ENCODE measurements around the gene TJP1.
"Not testable (repeated sequence)": the region's sequence is repeated elsewhere in the genome, so short reads cannot be mapped to it uniquely, and the experiment has no call there.

TJP1 gene

DNA sequence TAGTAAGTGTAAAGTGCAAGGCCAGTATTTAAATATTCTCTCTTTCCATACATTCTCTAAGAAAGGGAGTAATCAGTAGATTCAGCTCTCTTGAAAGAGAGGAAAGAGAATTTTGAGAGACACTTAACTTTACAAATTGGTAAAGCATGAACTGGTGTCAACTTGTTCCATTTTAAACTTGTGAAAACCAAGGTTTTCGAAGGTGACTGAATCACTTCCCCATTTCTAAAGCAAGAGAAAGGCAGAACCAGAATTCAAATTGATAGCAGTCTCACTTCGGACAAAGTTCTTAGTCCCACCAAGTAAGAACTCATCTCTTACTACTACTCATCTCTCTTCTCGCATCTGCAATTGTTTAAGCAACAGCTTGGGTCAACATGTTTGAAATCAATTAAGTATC lies 22.4 kb downstream of the TJP1 start:
- DNase-seq (ENCODE audit: low spot score) = no peak

DNA sequence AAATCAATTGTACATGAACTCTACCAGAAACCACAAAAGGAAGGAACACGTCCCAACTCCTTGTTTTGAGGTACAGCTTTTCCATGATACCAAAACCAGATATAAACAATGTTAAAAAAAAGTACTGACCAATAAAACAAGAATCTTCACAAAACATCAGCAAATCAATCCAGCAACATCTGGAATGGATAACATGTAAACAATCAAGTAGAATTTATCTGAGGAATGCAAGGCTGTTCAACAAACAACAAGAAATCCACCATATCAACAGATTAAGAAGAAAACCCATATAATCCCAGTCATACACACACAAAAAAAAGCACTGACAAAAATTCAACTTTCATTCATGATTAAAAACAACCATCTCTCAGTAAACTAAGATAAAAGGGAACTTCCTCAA lies 26.7 kb downstream of the TJP1 start:
- DNase-seq (ENCODE audit: low spot score) = no peak

DNA sequence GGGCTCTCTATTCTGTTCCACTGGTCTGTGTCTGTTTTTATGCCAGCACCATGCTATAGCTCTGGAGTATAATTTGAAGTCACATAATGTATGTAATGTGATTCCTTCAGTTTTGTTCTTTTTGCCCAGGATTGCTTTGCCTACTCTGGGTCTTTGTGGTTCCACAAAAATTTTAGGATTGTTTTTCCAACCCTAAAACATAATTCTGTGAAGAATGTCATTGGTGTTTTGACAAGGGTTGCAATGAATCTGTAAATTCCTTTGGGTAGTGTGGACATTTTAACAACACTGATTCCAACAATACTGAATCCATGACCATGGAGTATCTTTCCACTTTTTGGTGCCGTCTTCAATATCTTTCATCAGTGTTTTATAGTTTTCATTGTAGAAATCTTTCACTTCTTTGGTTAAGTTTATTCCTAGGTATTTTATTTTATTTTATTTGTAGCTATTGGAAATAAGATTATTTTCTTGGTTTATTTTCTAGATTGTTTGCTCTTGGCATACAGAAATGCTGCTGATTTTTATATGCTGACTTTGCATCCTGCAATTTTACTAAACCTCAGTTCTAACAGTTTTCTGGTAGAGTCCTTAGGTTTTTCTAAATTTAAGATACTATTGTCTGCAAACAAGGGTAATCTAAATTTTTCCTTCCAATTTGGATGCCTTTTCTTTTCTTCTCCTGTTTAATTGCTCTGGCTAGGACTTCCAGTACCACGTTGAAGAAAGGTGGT lies 29.7 kb downstream of the TJP1 start:
- no peak for DNase-seq (ENCODE audit: low spot score)

DNA sequence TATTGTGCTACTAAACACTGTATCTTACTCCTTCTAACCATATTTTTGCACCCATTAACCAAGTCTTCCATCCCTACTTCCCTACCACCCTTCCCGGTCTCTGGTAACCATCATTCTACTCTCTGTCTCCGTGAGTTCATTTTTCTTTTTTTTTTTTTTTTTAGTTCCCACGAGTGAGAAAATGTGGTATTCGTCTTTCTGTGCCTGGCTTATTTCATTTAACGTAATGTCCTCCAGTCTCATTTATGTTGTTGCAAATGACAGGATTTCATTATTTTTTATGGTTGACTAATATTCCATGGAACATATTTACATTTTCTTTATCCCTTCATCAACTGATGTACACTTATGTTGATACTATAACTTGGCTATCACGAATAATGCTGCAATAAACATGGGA lies 31.7 kb downstream of the TJP1 start:
- no peak for DNase-seq (ENCODE audit: low spot score)

DNA sequence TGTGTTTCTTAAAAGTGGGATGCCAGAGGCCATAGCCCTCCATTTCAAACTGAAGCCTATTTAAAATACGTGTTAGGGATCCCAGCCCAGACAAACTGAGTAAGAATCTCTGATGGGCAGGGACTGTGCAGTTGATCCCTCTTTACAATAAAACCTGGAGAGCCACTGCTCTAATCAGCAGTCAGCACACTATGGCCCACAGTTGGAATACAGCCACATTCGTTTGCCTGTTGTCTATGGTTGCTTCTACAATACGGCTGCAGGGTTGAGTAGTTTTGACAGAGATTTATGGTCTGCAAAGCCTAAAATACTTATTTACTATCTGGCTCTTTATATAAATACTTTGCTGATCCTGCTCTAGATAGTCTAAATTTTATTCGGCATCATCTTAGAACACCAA lies 32.4 kb downstream of the TJP1 start:
- DNase-seq (ENCODE audit: low spot score) = no peak

DNA sequence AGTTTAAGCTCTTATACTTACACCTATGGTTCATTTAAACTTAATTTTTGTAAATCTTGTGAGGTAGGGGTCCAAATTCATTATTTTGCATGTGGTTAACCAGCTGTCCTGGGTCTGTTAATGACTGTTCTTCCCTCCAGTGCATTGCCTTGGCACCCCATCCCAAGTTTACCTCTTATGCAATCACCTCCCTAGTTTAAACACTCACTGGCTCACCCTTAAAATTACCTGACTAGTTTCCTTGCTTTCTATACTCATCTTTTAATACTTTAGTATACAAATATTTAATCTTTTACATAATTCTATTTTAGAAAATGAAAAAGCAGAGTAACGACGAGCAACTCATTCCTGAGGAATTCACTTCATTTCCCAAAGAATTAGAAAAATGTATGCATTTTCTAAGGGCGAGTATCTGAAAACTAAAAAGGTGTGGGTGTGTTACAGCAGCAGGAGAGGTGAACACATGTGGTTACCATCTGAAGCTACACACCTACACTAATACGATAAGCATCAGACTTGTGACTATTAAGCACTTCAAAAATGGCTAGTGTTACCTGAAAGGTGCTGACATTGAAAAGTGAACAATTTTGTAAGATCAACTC lies 33.7 kb downstream of the TJP1 start:
- no peak for DNase-seq (ENCODE audit: low spot score)

DNA sequence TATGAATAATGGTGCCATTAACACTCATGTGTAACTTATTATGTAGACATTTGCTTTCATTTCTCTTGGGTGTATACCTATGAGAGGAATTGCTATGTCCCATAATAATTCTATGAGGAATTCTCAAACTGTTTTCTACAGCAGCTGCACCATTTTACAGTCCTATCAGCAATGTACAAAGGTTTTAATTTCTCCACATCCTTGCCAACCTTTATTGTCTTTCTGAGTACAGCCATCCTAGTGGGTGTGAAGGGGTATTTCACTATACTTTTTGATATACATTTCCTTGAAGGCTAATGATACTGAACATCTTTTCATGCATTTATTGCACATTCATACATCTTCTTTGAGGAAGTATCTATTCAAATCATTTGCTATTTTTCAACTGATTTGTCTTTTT lies 34.5 kb downstream of the TJP1 start:
- no peak for DNase-seq (ENCODE audit: low spot score)

DNA sequence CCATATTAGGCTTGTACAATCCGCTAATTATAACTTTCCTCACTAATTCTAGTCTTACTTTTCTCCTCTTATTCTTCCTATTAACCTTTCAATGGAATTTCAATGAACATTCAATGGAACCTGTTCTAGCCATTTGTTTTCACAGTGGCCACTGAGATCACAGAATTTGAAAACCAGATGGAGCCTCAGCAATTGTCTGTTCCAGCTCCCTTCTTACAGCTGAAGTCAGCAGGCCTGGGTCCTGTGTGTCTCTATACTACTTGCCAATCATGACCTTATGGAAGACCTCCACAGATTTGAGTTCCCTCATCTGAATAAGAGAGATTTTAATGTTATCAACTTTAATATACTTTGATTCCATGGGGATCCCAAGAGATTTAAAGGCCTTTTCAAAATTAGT lies 36.6 kb downstream of the TJP1 start:
- no peak for DNase-seq (ENCODE audit: low spot score)

DNA sequence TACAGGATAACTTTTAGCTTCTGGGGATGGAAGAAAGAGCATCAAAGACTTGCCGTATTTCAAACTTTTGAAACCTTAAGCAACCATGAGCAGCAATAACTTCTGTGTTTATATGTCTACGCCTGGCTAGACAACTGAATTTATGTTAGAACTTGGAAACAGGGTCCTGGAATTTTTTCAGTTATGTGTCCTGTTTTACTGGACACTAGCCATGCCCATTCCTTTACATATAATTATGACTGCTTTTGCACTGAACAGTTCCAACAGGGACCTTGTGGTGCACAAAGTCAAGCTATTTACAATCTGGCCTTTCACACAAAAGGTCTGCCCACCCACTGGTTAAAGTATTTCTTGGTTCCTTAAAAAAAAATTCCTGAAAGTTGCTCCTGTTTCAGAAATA lies 37.1 kb downstream of the TJP1 start:
- DNase-seq (ENCODE audit: low spot score) = no peak

DNA sequence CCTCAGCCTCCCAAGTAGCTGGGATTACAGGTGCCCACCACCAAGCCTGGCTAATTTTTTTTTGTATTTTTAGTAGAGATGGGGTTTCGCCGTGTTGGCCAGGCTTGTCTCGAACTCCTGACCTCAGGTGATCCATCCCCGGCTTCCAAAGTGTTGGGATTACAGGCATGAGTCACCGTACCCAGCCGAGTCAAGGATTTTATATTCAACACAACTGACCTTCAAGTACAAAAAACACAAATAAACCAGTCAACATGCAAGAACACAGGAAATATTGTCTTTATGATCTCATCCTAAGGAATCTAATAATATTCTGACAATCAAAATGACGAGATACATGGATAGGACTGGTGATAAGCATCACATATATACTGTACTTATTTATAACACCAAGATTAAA lies 37.9 kb downstream of the TJP1 start:
- no peak for DNase-seq (ENCODE audit: low spot score)

DNA sequence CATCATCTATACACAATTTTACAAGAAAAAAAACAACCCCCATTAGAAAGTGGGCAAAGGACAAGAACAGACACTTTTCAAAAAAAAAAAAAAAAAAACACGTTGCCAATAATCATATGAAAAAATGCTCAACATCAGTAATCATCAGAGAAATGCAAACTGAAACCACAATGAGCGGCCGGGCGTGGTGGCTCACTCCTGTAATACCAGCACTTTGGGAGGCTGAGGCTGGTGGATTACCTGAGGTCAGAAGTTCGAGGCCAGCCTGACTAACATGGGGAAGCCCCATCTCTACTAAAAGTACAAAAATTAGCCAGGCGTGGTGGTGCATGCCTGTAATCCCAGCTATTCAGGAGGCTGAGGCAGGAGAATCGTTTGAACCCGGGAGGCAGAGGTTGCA lies 39.5 kb downstream of the TJP1 start:
- DNase-seq (ENCODE audit: low spot score) = not testable (repeated sequence)

DNA sequence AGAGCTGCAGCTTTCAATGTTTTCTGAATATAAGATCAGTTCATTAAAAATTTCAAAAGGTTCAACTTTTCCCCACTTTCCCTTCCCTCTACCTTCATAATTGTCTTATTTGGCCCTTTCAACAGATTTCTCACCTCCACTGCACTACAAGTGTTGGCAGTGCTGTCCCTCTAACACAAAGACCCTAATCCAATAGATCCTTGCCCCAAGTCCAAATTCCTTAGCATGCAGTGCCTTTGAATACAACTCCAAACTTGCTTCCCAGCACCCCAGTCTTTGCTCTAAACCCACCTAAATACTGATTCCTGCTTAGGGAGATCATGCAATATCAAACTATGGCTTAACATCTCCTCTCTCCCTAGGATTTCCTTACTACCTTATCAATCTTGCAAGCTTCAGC lies 43.9 kb downstream of the TJP1 start:
- no peak for DNase-seq (ENCODE audit: low spot score)

DNA sequence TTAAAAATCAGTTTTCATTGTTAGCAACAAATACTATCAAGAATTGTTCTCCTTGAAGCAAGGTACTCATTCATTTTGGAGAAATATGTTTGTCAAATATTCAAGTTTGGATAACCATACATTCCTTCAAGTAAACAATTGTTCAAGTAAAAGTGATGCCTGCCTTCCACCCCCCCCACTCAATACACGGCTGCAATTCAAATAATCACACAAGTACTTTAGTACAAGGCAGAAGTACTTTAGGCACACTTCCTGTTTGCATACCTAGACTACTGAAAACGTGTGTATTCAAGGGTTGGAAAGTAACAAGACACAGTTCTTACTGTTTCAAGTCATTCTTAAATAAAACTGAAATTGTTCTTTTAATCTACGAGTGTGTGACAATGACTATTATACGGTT lies 45.4 kb downstream of the TJP1 start:
- DNase-seq (ENCODE audit: low spot score) = no peak

DNA sequence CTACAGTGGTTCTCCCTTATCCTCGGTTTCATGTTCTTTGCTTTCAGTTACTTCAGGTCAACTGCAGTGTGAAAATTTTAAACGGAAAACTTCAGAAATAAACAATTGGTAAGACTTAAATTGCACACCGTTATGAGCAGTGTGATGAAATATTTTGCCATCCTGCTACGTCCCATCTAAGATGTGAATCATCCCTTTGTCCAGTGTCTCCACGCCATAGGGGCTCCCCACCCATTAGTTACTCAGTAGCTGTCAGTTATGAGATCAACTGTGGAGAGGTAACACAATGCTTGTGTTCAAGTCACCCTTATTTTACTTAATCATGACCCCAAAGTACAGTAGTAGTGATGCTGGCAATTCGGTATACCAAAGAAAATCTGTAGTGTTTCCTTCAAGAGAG lies 47.4 kb downstream of the TJP1 start:
- DNase-seq (ENCODE audit: low spot score) = no peak

DNA sequence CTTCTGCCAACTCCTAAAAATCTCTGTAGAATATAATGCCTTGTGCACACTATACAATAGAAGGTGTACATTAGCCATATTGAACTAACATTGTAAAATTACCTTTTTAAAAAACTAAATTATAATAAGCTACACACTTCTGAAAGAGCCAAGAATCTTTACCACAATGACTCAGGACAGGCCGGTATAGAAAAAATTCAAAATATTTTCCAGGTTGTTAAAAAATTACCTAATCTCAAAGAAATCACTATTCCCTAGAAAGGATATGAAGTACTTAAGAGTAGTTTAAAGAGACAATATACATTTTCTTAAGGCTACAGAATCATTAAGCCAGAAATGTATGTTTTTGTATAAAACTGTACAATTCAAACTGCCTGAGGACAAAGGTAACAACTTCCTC lies 48.5 kb downstream of the TJP1 start:
- no peak for DNase-seq (ENCODE audit: low spot score)

DNA sequence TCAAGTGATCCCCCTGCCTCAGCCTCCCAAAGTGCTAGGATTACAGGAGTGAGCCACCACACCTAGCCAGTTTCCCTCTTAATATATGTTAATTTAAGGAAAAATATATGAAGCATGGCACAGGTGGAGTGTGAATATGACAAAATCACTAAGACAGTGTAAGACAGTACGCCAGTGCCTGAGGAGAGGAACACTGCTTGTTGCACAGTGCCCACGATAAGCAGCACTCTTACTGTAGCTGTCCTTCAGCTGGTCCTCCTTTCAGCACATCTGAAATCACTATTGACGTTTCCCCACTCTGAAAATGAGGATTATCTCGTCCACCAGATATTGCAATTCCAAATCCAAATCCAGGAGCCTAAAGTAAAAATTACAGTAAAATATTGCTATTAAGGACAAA lies 49.3 kb downstream of the TJP1 start:
- DNase-seq (ENCODE audit: low spot score) = no peak

DNA sequence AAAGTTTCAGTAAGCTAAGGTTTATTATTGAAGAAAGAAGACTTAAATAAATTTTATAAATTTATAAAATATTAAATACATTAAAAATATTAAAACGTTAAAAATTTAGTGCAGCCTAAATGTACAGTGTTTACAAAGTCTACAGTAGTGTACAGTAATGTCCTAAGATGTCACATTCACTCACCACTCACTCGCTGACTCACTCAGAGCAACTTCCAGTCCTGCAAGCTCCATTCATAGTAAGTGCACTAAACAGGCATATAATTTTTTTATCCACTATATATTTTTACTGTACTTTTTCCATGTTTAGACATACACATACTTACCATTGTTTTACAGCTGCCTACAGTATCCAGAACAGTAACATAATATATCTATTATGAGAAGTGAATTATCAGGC lies 51.5 kb downstream of the TJP1 start:
- no peak for DNase-seq (ENCODE audit: low spot score)

DNA sequence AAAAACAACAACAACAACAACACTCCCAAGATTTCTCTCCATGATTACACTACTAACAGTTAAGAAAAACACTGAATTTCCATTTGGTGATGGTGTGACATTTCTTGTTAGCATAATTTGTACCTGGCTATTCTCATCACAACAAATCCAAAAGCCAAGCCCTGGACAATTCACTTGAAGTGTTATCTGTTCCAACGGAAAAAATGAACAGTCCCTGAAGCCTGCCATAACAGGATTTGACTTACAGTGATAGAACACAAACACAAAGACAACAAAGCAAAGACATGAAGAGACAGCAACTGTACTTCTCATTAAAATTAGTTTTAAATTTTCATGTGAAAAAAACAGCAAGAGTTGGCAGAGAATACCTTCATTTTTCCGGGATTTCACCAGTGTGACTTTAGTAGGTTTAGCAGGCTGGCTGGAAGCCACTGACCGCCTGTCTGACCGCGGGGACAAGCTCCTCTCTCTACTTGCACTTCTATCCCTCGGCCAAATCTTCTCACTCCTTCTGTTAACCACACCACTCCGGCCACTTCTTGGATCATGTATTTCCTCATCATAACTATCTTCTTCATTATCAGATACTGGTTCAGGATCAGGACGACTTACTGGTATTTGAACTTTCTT lies 56.3 kb downstream of the TJP1 start:
- DNase-seq (ENCODE audit: low spot score) = no peak

DNA sequence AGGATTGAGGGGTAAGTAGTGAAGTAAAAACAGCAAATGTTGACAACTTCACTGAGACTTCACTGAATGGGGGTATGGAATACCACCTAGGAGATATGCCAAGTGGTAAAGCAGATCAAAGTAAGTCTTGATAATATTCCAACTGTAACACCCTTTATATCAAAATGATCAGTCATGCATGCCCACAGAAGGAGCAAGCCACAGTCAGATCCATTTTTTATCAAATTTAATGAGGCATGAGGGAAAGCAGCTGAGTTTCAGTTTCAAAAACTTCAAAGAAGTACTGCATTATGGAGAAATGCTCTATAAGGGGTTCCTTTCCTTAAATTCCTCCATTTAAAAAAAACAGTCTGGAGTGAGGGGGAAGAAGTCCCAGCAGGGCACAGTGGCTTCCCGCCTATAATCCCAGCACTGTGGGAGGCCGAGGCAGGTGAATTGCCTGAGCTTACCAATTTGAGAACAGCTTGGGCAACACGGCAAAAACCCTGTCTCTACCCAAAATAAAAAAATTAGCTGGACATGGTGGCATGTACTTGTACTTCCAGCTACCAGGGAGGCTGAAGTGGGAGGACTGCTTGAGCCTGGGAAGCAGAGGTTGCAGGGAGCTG lies 56.9 kb downstream of the TJP1 start:
- DNase-seq (ENCODE audit: low spot score) = no peak

DNA sequence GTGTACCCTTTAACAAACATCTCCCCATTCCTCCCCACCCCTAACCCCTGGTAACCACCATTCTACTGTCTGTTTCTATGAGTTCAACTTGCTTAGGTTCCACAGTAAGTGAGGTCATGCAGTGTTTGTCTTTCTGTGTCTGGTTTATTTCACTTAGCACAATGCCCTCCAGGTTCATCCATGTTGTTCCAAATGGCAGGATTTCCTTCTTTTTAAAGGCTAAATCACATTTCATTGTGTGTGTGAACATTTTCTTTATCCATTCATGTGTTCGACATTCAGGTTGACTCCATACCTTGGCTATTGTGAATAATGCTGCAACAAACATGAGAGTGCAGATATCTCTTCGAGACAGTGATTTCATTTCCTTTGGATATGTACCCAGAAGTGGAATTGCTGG lies 62.7 kb downstream of the TJP1 start:
- DNase-seq (ENCODE audit: low spot score) = no peak

DNA sequence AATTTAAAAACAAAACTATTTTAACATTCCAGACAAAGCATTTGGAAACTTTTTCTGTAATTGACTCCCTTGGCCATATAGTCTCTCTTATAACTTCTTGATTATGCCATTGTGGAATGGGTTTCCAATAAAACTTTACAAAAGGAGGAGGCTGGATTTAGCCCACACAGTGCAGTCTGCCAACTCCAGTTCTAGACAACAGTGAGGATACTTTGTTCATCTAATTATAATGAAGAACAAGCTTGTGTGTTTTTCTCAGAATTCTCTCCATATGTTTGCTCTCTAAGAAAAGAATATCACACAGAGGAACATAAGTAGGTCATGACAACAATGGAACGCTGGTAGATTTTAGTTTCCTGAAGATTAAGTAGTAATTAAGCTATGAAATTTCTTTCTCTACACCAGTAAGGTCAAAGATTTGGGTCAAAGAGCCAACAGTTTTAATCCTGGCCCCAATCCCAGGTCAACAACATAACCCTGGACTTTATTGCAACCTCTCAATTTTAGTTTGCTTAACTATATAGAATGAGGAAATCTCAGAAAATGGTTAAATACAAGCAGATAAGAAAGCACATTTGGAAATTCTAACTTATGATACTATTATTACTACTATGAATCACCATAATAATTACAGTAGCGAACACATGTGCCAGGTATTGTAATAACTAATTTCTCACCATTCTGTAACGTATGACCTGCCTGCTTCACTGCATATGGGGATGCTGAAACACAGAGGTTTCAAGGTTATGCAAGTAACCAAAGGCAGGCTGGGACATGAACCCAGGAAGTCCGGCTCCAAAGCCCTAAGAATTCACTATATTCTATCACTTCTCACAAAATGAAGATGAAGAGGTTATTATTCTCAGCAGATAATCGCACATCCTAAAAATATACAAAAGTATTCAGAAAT lies 65.7 kb downstream of the TJP1 start:
- DNase-seq (ENCODE audit: low spot score) = no peak

DNA sequence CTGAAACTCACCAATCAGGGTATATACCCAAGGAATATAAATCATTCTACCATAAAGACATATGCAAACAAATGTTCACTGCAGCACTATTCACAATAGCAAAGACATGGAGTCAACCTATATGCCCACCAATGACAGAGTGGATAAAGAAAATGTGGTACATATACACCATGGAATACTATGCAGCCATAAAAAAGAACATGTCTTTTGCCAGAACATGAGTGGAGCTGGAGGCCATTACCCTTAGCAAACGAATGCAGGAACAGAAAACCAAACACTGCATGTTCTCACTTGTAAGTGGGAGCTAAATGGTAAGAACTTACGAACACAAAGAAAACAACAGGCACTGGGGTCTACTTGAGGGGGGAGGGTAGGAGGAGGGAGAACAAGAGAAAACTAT lies 68.3 kb downstream of the TJP1 start:
- not testable (repeated sequence) for DNase-seq (ENCODE audit: low spot score)

All from HuH-7.5 (cell line).